GM21526 (cell line): ENCODE results near the gene KIF11.

Experiments
- ATAC-seq: cut with Tn5 transposase; IDR thresholded peaks from one replicate; pipeline ENCODE4 v1.9.1; 2021; ENCODE audit warnings: moderate library complexity; ENCODE audit not compliant: unreplicated experiment, low FRiP score

KIF11 gene

GRCh38 chr10:92667078-92667477 lies 74.1 kb downstream of the KIF11 start:
- ATAC-seq = no peak

- ATAC-seq = no peak
Measured at GRCh38 chr10:92677708-92678107, 84.8 kb downstream of the KIF11 start.

- ATAC-seq = no peak
Measured at GRCh38 chr10:92678206-92678605, 85.3 kb downstream of the KIF11 start.

- ATAC-seq = no peak
Measured at GRCh38 chr10:92681306-92681834, 88.4 kb downstream of the KIF11 start.

GRCh38 chr10:92688573-92688926 lies 95.6 kb downstream of the KIF11 start:
- ATAC-seq = no peak

- no peak for ATAC-seq
Measured at GRCh38 chr10:92688927-92689662, 96.2 kb downstream of the KIF11 start.

- ATAC-seq = no peak
Measured at GRCh38 chr10:92689663-92690210, 96.8 kb downstream of the KIF11 start, which contains the start of gene HHEX. HHEX (plus strand) TSS chr10:92689955; CDS start chr10:92689987, 32 bp downstream.

- no peak for ATAC-seq
Measured at GRCh38 chr10:92690211-92690914, 97.4 kb downstream of the KIF11 start.

- no peak for ATAC-seq
Measured at GRCh38 chr10:92690915-92691590, 98.1 kb downstream of the KIF11 start.

- ATAC-seq = no peak
Measured at GRCh38 chr10:92691591-92692079, 98.7 kb downstream of the KIF11 start.

- ATAC-seq = no peak
Measured at GRCh38 chr10:92692080-92692671, 99.2 kb downstream of the KIF11 start.

GRCh38 chr10:92692697-92693533 lies 100.0 kb downstream of the KIF11 start:
- ATAC-seq = no peak

GRCh38 chr10:92693534-92693893 lies 100.6 kb downstream of the KIF11 start:
- no peak for ATAC-seq

GRCh38 chr10:92695679-92696605 lies 103.0 kb downstream of the KIF11 start:
- no peak for ATAC-seq

- no peak for ATAC-seq
Measured at GRCh38 chr10:92696606-92697383, 103.9 kb downstream of the KIF11 start.

GRCh38 chr10:92697663-92698511 lies 105.0 kb downstream of the KIF11 start:
- ATAC-seq = no peak

- no peak for ATAC-seq
Measured at GRCh38 chr10:92699193-92699517, 106.2 kb downstream of the KIF11 start.
